Measurements from ENCODE around the gene RALGDS.

Gene RALGDS

GRCh38 chr9:133054194-133054890, 66.7 kb downstream of the RALGDS start:
- no peak overlapping the region for H3K27ac ChIP-seq
- no peak for TF ChIP-seq ZFX (IDR thresholded peaks at IDR 0.05; ENCODE audit: borderline replicate concordance)
- TF ChIP-seq, protein P1, sequence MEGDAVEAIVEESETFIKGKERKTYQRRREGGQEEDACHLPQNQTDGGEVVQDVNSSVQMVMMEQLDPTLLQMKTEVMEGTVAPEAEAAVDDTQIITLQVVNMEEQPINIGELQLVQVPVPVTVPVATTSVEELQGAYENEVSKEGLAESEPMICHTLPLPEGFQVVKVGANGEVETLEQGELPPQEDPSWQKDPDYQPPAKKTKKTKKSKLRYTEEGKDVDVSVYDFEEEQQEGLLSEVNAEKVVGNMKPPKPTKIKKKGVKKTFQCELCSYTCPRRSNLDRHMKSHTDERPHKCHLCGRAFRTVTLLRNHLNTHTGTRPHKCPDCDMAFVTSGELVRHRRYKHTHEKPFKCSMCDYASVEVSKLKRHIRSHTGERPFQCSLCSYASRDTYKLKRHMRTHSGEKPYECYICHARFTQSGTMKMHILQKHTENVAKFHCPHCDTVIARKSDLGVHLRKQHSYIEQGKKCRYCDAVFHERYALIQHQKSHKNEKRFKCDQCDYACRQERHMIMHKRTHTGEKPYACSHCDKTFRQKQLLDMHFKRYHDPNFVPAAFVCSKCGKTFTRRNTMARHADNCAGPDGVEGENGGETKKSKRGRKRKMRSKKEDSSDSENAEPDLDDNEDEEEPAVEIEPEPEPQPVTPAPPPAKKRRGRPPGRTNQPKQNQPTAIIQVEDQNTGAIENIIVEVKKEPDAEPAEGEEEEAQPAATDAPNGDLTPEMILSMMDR (IDR thresholded peaks at IDR 0.05): no peak

GRCh38 chr9:133051966-133052539, 69.0 kb downstream of the RALGDS start:
- TF ChIP-seq ZFX (IDR thresholded peaks at IDR 0.05; ENCODE audit: borderline replicate concordance): no peak
- TF ChIP-seq, protein P1 (IDR thresholded peaks at IDR 0.05): no peak
- H3K27ac ChIP-seq: no peak overlapping the region

DNA sequence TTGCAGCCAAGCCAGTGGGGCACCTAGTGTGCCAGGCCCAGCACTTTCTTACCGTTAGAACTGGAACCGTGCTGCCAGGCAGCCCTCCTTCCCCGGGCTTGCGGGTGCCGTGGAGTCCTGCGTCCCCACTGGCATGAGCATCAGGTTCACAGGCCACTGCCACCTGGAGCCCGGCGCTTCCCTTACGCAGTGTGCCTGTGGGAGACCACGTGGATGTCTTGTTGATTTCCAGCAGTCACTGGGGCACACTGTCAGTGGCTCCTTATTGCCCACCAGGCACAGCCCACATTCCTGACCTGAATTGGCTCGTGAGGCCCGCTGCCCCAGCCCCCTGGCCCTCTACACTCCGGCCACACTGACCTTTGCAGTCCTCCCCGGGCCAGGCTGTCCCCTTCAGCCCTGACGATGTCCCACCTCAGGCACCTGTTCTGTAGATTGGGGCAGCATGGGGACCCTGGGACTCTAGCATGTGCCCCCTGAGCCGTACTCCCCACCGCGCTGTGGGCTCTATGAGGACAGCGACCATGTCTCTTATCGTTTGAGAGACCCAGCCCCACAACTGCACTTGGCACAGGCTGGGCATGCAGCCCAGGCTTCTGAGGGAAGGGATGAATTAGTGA, 69.6 kb downstream of the RALGDS start:
- TF ChIP-seq, protein P1 (IDR thresholded peaks at IDR 0.05): no peak
- TF ChIP-seq ZFX (IDR thresholded peaks at IDR 0.05; ENCODE audit: borderline replicate concordance): no peak
- no peak overlapping the region for H3K27ac ChIP-seq

- no peak overlapping the region for H3K27ac ChIP-seq
- no peak for TF ChIP-seq ZFX (IDR thresholded peaks at IDR 0.05; ENCODE audit: borderline replicate concordance)
- TF ChIP-seq, protein P1 (IDR thresholded peaks at IDR 0.05): no peak
Observed at GRCh38 chr9:133050781-133051180, 70.3 kb downstream of the RALGDS start.

DNA sequence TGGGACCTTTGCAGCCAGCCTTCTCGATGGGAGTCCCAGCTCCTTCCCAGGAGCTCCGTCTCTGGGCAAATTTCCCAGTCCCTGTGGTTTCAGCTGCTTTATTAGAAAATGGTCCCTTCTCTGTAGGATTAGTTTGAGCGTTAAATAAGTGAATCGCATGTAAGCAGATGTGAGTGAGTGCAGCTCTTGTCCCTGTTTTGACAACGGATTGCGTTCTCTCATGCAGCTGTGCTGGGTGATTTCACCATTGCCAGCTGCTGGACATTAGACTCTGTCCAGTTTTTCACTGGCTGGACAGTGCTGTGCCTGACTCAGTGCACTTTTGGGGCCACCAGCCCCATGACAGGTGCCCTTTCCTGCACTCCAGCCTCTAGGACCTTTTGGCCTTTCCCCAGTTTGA, 70.9 kb downstream of the RALGDS start:
- TF ChIP-seq ZFX (IDR thresholded peaks at IDR 0.05; ENCODE audit: borderline replicate concordance): no peak
- TF ChIP-seq, protein P1 (IDR thresholded peaks at IDR 0.05): no peak
- no peak overlapping the region for H3K27ac ChIP-seq

- H3K27ac ChIP-seq: no peak overlapping the region
- TF ChIP-seq, protein P1 (IDR thresholded peaks at IDR 0.05): no peak
- no peak for TF ChIP-seq ZFX (IDR thresholded peaks at IDR 0.05; ENCODE audit: borderline replicate concordance)
Observed at GRCh38 chr9:133049043-133049442, 72.0 kb downstream of the RALGDS start.

DNA sequence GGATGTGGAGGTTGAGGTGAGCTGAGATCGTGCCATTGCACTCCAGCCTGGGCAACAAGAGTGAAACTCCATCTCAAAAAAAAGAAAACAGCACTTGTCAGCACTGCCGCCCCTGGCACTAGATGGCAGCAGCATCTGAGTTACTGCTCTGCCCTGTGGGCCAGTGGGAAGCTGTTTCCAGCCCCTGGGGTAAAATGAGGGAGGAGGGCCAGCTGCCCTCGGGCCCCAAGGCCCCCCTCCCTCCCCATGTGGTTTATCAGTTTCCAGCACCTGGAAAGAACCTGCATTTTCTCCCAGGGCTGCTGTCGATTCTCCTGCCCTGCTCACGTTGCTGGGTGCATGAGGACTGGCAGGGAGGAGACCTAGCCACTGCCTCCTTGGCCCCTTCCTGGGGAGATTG, 72.4 kb downstream of the RALGDS start:
- no peak overlapping the region for H3K27ac ChIP-seq
- TF ChIP-seq ZFX (IDR thresholded peaks at IDR 0.05; ENCODE audit: borderline replicate concordance): no peak
- TF ChIP-seq, protein P1 (IDR thresholded peaks at IDR 0.05): peak; percentile 46
